Dedifferentiated amniotic fluid mesenchymal stem cell (primary cell): ENCODE results near the gene PDZD4.

Experiments
- DNase-seq: peaks from one replicate; pipeline ENCODE4 v3.0.0-alpha.2; 2016; ENCODE audit errors: extremely low spot score

Gene PDZD4

DNA sequence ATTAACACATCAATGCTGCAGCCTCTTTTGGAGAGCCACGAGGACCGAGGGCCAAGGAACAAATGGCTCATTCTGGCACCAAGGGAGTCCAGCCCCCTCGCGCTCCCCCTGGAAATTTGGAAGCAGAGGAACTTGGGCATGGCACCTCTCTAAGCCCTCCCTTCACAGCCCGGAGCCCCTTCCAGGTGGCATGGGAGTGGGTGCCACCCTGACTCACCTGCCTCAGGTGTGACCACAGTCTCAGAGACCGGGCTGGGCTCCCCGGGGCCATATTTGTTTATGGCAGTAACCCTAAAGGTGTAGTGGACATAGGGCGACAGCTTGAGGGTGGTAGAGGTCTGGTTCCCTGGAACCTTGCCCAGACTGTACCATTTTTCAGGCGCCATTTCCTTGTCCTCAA, 36.8 kb upstream of the PDZD4 start:
- no peak for DNase-seq

DNA sequence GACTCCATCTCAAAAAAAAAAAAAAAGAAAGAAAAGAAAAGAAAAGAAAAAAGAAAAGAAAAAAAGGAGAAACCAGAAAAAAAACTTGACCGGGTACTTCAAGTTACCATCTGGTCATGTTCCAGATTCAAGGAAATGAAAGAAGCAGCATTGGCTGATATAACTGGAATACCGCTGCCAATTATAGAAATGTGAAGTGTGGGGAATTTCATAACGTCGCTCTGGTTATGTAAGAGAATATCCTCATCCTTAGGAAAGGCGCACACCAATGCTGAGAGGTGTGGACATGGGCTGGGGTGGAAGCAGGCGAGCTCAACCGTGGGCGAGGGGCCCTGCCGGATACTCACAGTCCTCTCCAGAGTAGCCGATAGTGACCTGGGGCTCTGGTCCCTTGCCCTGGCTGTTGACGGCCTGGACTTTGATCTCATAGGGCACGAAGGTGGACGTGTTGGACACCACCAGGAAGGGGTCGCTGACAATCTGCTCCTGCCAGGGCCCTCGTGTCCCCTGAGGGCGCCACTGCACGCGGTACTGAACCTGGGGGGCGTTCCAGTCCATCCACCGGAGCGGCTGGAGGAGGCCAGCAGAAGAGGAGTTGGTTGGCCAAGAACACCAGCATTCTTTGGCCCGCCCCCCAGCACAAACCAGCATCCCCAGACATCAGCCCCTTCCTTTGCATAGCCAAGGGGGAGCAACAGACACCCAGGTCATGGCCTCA, 36.1 kb upstream of the PDZD4 start:
- DNase-seq: no peak

- DNase-seq: no peak
These were observed 35.3 kb upstream of the PDZD4 start for GRCh38 chrX:153865685-153866084.

- DNase-seq: no peak
These were observed 34.9 kb upstream of the PDZD4 start for GRCh38 chrX:153865321-153865580.

- no peak for DNase-seq
These were observed 34.4 kb upstream of the PDZD4 start for GRCh38 chrX:153864561-153865320.

- no peak for DNase-seq
These were observed 33.8 kb upstream of the PDZD4 start for GRCh38 chrX:153864101-153864500.

DNA sequence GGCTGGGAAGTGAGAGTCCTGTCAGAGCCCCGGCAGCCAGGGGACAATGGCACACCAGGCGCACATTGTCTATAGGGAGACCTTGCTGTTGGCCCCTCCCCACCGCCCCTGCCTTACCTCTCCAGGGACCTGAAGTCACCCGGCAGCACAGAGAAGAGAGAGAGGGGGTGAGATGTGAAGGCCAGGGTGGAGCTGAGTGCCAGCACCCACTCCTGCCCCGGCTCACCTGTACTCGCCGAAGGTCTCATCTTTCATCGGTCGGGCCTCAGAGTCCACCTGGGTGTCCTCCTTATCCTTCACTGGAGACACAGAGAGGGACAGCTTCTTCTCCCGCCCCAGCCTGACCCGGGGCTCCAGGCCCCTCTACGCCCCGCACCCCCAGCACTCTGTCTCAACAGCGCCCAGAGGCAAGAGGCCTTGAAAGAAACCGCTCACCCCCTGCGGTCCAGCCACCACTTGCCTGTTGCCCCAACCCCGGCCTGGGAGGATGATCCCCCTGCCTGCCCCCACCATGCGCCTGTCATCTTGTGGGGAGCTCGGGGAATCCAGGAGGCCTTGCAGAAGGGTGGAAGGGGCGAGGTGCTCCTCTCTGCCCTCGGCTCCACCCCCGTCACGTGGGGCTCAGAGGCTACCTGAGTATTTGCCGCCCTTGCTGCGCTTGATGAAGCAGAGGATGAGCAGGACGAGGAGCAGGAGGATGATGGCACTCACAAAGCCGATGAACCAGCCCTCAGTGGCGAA, 33.1 kb upstream of the PDZD4 start:
- DNase-seq: no peak

DNA sequence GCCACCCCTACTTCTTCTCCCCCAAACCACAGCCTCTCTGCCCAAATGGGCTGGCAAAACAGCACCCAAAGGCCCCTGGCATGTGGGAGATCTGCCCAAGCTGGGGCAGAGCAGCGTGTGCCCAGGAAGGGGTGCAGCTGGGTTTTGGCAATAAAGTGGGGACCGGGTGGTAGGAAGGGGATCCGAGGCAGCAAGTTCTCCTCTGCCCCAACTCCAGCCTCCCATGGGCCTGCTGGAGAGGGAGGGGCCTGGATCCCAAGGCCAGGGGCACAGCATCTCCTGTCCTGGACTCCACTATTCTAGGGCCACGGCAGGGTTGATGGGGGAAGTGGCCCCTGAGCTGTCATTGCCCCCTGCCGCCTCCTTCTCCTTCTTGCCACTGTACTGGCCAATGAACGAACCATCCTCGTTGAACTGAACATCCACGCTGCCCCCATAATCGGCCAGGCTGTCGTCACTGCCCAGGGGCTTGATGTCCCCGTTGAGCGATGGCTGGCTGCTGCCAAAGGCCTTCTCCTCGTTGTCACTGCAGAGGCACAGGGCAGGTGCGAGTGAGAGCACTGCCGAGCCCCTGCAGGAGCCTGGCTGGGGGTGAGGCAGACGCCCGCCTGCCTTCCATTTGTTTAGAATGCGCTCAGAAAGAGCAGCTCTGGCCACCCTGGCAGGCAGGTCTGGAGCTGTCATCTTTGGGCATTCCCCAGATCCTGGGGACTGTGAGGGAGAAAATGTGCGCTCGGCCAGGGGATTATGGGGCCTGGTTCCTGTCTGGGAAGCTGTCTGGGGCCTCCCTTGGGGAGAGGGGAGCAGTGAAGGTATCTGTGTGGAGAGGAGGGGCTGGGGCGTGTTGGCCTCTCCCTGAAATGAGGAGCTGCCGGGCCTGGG, 32.3 kb upstream of the PDZD4 start:
- no peak for DNase-seq

DNA sequence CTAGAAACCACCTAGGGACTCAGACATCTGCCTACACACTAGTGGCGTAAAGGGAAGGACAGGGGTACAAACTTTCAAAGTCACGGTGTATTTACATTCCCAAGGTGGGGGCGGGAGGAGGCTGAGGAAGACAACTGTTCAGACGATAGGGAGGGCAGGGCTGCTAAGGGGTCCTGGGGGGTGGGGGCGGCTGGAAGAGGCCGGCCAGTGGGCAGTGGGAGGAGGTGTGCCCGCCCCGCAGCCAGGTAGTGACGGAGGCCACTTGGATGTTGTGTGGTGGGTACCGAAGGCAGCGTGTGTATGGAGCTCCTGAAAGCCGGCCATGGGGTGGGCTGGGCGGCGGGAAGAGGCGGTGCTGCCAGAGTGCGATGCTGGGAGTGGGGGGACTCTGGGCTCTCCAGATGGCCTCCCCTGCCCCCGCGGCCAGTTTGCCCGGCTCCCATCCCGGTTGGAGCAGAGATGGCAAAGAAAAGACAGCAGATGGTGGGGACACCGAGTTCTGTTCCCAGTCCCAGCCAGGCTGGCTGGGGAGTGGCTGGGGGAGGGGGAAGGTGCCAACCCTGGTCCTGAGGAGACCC, 31.5 kb upstream of the PDZD4 start:
- no peak for DNase-seq

DNA sequence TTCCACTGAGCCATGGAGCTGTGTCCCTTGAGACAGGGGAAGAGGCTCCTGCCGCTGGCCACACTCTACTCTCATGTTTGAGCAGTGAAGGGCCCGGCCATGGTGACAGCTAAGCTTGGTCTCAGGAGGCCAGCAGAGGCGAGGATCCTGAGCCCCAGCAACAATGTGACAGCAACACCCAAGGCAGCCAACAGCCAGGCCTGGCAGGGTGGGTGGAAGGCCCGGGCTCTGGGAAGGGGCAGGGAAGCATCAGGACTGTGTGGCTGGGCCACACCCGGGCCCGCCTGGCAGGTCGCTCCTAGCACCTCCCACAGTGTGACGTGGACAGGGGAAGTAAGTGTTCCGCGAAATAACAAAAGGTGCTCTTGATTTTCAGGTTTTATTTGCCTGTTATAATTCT, 30.8 kb upstream of the PDZD4 start:
- DNase-seq: no peak

DNA sequence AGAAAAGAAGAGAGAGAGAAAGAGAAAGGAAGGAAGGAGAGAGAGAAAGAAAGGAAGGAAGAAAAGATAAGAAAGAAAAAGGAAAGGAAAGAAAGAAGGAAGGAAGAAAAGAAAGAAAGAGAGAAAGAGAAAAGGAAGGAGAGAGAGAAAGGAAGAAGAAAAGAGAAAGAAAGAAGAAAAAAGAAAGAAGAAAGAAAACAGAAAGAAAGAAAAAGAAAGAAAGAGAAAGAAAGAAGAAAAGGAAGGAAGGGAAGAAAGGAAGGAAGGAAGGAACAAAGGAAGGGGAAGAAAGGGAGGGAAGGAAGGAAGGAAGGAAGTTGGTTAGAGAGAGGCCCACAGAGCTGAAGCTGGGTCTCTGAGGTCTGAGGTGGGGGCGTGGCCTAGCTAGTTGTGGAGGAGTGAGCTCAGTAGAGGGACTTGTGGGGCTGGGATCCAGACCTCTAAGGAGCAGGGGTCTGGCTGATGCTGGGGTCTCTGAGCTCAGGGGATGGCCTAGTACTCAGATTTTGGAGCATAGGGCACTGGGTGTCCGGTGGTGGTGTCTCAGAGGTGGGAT, 27.1 kb upstream of the PDZD4 start:
- DNase-seq: no peak

- DNase-seq: no peak
These were observed 24.4 kb upstream of the PDZD4 start for GRCh38 chrX:153854702-153855101.

DNA sequence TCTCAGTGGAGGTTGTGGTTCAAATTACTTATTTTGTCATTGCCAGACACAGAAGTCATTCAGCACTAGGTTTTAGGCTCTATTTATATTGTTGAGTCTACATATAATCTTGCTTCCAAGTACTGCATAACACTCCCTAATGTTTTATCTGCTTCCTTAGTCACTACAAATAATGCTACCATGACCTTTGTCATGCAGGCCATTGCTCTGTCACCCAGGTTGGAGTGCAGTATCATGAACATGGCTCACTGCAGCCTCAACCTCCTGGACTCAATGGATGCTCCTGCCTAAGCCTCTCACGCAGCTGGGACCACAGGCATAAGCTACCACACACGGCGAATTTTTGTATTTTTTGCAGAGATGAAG, 23.5 kb upstream of the PDZD4 start:
- no peak for DNase-seq

GRCh38 chrX:153853180-153853901, 23.0 kb upstream of the PDZD4 start:
- no peak for DNase-seq

GRCh38 chrX:153851981-153852380, 21.6 kb upstream of the PDZD4 start:
- DNase-seq: no peak

GRCh38 chrX:153848325-153848724, 18.0 kb upstream of the PDZD4 start:
- no peak for DNase-seq

- DNase-seq: no peak
These were observed 15.5 kb upstream of the PDZD4 start for GRCh38 chrX:153845842-153846241.

GRCh38 chrX:153845195-153845594, 14.9 kb upstream of the PDZD4 start:
- DNase-seq: no peak

DNA sequence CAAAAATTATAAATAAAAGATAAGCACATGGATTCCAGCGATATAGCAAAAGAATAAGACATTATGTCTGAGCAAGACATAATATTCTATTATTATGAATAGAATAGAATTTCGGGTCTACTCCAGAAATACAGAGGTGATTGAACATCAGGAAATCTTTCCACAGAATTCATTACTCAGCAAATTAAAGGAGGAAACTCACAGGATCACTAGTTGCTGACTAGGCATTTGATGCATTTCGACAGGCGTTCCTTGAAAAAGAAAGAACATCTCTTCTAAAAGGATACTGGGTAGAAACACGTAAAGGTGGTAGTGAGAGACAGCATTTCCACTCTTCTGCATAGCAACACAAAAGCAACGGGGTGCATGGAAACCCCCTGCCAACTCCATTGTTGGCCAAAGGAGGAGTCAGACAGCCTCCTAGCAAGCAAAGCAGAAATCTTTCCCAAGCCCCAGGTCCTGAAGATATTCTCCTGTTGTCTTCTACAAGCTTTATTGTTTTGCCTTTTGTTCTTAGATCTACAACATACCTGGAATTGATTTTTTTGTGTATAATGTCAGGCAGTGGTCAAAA, 14.3 kb upstream of the PDZD4 start:
- no peak for DNase-seq

GRCh38 chrX:153836921-153837320, 6.6 kb upstream of the PDZD4 start:
- no peak for DNase-seq
